Uterus (tissue), 2 donors: ENCODE measurements around the gene MRPS35.
"Not testable (repeated sequence)": the region's sequence is repeated elsewhere in the genome, so short reads cannot be mapped to it uniquely, and the experiment has no call there.

Experiments
- CTCF ChIP-seq, 4 experiments: fragments of 200-600 bp in 2 of 4; fragments of 450-650 bp in 2 of 4; sonication (generic) in 2 of 4; IDR thresholded peaks; one replicate each; pipeline ENCODE4 v1.5.1; 2016 to 2019; ENCODE audit warnings: antibody characterized with exemption in 4 of 4, mild to moderate bottlenecking in 2 of 4, moderate library complexity in 1 of 4
- POLR2A ChIP-seq, 2 donors: fragments of 450-650 bp; IDR thresholded peaks; one replicate each; pipeline ENCODE4 v1.6.1; 2016; ENCODE audit warnings: antibody characterized with exemption in 2 of 2, mild to moderate bottlenecking in 1 of 2, moderate library complexity in 1 of 2

DNA sequence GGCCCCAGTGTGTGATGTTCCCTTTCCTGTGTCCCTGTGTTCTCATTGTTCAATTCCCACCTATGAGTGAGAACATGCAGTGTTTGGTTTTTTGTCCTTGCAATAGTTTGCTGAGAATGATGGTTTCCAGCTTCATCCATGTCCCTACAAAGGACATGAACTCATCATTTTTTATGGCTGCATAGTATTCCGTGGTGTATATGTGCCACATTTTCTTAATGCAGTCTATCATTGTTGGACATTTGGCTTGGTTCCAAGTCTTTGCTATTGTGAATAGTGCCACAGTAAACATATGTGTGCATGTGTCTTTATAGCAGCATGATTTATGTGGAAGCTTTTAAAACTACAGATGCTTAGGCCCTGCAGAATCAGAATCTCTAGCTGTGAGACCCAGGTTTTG, 35.1 kb downstream of the MRPS35 start:
- TF ChIP-seq POLR2A, CTCF (IDR thresholded peaks at IDR 0.05): not testable (repeated sequence)
